Hindlimb muscle (tissue), 1 donor: ENCODE measurements around the gene CSNK1A1L. TPM values are rescaled to one million over a fixed set of nuclear protein-coding genes. Genes with fewer than 3 reads are reported as not detected.
"Not testable (repeated sequence)": the region's sequence is repeated elsewhere in the genome, so short reads cannot be mapped to it uniquely, and the experiment has no call there.

Experiments
- DNase-seq: peaks from one replicate; pipeline ENCODE4 v3.0.0-alpha.2; 2013
- polyA plus RNA-seq: library from polyadenylated mRNA; unstranded; fragments of 120-200 nt; gene quantifications from one replicate; pipeline ENCODE4 v1.2.1, GENCODE V29; 2013; ENCODE audit not compliant: insufficient read length

The CSNK1A1L gene
- polyA plus RNA-seq, 1 donor: not detected

- DNase-seq: peak; percentile 91
Measured at GRCh38 chr13:37058910-37059847, 46.3 kb downstream of the CSNK1A1L start, which contains the start of gene SUPT20H. TSS of gene SUPT20H (minus strand) at chr13:37059688. CDS start at chr13:37051490, 8,198 bp downstream.

- DNase-seq: not testable (repeated sequence)
Measured at GRCh38 chr13:37056228-37056627, 49.2 kb downstream of the CSNK1A1L start.

Other genes with a start within 250 kb of the CSNK1A1L start
- gene SMAD9, start 185.4 kb downstream of the CSNK1A1L start, polyA plus RNA-seq: 17.2 TPM
- 17.8 TPM for gene ALG5, start 106.3 kb downstream of the CSNK1A1L start, polyA plus RNA-seq
- gene EXOSC8, start 104.9 kb downstream of the CSNK1A1L start, polyA plus RNA-seq: 38.2 TPM
- 53.8 TPM for gene SUPT20H, start 46.0 kb downstream of the CSNK1A1L start, polyA plus RNA-seq